CD4-positive, alpha-beta T cell (primary cell): Measurements from ENCODE around the gene OBP2B. TPM values are rescaled to one million over a fixed set of nuclear protein-coding genes. Genes with fewer than 3 reads are reported as not detected.

Experiments used
- ATAC-seq: fragments of 200-7000 bp; cut with Tn5 transposase; one replicate; pipeline ENCODE4 v1.10.0; 2022; ENCODE audit warnings: mild to moderate bottlenecking; ENCODE audit not compliant: poor library complexity
- CTCF ChIA-PET: fragments of 350-600 bp; sonication (Branson Sonifier 250); formaldehyde crosslinking; loops from one replicate; lab custom pipeline; 2021; ENCODE audit warnings: antibody characterized with exemption, inconsistent platforms; lab: Charles Lee
- POLR2A ChIA-PET: fragments of 350-600 bp; sonication (Branson Sonifier 250); formaldehyde crosslinking; loops from one replicate; lab custom pipeline; 2021; ENCODE audit warnings: antibody characterized with exemption, inconsistent platforms; lab: Charles Lee
- DNase-seq, 14 experiments: peaks; one replicate each; pipeline ENCODE4 v3.0.0-alpha.2; 2013 to 2020; ENCODE audit warnings: mixed read lengths in 2 of 14
- H3K27ac ChIP-seq, 2 donors: one replicate each; pipeline versions ENCODE4 v1.5.1 to v1.7.0; 2013; ENCODE audit warnings: low read length in 2 of 2, low read depth in 1 of 2, mild to moderate bottlenecking in 1 of 2
- H3K27me3 ChIP-seq, 2 experiments: 1 replicate in 1 of 2; 2 replicates in 1 of 2; pipeline versions ENCODE4 v1.6.1 to v1.7.0; 2013; ENCODE audit warnings: low read length in 2 of 2, control low read depth in 1 of 2, mild to moderate bottlenecking in 1 of 2, moderate library complexity in 1 of 2; ENCODE audit not compliant: insufficient read depth in 2 of 2, control insufficient read depth in 1 of 2
- H3K36me3 ChIP-seq: one replicate; pipeline ENCODE4 v1.6.1; 2013; ENCODE audit warnings: low read length, control low read depth; ENCODE audit not compliant: insufficient read depth
- H3K4me1 ChIP-seq: one replicate; pipeline ENCODE4 v1.6.1; 2013; ENCODE audit warnings: low read length, control low read depth; ENCODE audit not compliant: insufficient read depth
- H3K4me3 ChIP-seq: one replicate; pipeline ENCODE4 v1.5.1; 2013; ENCODE audit warnings: mild to moderate bottlenecking, low read length, moderate library complexity
- H3K9me3 ChIP-seq, 2 experiments: 1 replicate in 1 of 2; 2 replicates in 1 of 2; pipeline versions ENCODE4 v1.6.1 to v1.7.0; 2013; ENCODE audit warnings: low read length in 2 of 2, mild to moderate bottlenecking in 2 of 2, control low read depth in 1 of 2, moderate library complexity in 1 of 2; ENCODE audit not compliant: control insufficient read depth in 1 of 2, insufficient read depth in 1 of 2
- H3K27ac Mint-ChIP-seq: one replicate; pipeline ENCODE4 v1.8.0; 2020; ENCODE audit warnings: mixed read lengths
- H3K27me3 Mint-ChIP-seq: one replicate; pipeline ENCODE4 v1.8.0; 2021; ENCODE audit warnings: mixed read lengths
- H3K36me3 Mint-ChIP-seq: one replicate; pipeline ENCODE4 v1.8.0; 2021; ENCODE audit warnings: low read depth, mixed read lengths
- H3K4me1 Mint-ChIP-seq: one replicate; pipeline ENCODE4 v1.8.0; 2021; ENCODE audit warnings: low read depth, mixed read lengths
- H3K4me3 Mint-ChIP-seq: one replicate; pipeline ENCODE4 v1.8.0; 2020; ENCODE audit warnings: mild to moderate bottlenecking, mixed read lengths
- H3K9me3 Mint-ChIP-seq: one replicate; pipeline ENCODE4 v1.8.0; 2020; ENCODE audit warnings: mixed read lengths
- CTCF ChIP-seq: fragments of 200-600 bp; IDR thresholded peaks from one replicate; pipeline ENCODE4 v1.8.0; 2022; ENCODE audit warnings: antibody characterized with exemption, mild to moderate bottlenecking
- intact Hi-C, 2 experiments: fragments of 100-400 bp; cut with DNase I in 1 of 2; cut with micrococcal nuclease in 1 of 2; formaldehyde crosslinking; loops; one replicate each; pipeline versions ENCODE4 v1.15.1 to v1.9.0; 2023 to 2025; cut with DNase I, micrococcal nuclease
- total RNA-seq, 174 experiments: library from RNA in 2 of 174; stranded (reverse) in 2 of 174; gene quantifications; one replicate each; pipeline ENCODE4 v1.2.3 and lab custom pipeline; 2021 to 2026

The OBP2B gene
- total RNA-seq, 2 experiments from 2014 or later, result not detected

GRCh38 chr9:133168432-133168831, 40.6 kb downstream of the OBP2B start:
- Histone ChIP-seq H3K4me3 (no peak overlapping the region), H3K9me3 (no peaks in the 10 kb centered on the region), H3K27ac (no peak overlapping the region), H3K36me3 (no peaks in the 10 kb centered on the region), H3K27me3 (no peaks in the 10 kb centered on the region), H3K4me1 (peaks cover 10% of the 10 kb centered on the region)
- Mint-ChIP-seq H3K4me3 (no peak overlapping the region), H3K36me3 (no peaks in the 10 kb centered on the region), H3K27ac (no peak overlapping the region), H3K9me3 (no peaks in the 10 kb centered on the region), H3K27me3 (no peaks in the 10 kb centered on the region), H3K4me1 (peaks cover 5% of the 10 kb centered on the region)
- no peak for TF ChIP-seq CTCF
- no peak for DNase-seq
- ATAC-seq, result no peak
- intact Hi-C loops, result no loop called here
- CTCF ChIA-PET, result no interaction called here
- POLR2A ChIA-PET, result no interaction called here

GRCh38 chr9:133167769-133168168, 41.3 kb downstream of the OBP2B start:
- intact Hi-C loops, result no loop called here
- no peaks in the 10 kb centered on the region for H3K36me3 ChIP-seq
- ChIA-PET CTCF (no interaction called here), POLR2A (no interaction called here)
- DNase-seq, result no peak
- H3K4me3 ChIP-seq, result no peak overlapping the region
- H3K27ac ChIP-seq, result no peak overlapping the region
- no peaks in the 10 kb centered on the region for H3K9me3 ChIP-seq
- H3K9me3 Mint-ChIP-seq, result no peaks in the 10 kb centered on the region
- H3K27me3 Mint-ChIP-seq, result no peaks in the 10 kb centered on the region
- no peak overlapping the region for H3K27ac Mint-ChIP-seq
- H3K4me1 Mint-ChIP-seq, result peaks cover 5% of the 10 kb centered on the region
- ATAC-seq, result no peak
- H3K27me3 ChIP-seq, result no peaks in the 10 kb centered on the region
- no peaks in the 10 kb centered on the region for H3K36me3 Mint-ChIP-seq
- TF ChIP-seq CTCF, result no peak
- no peak overlapping the region for H3K4me3 Mint-ChIP-seq
- H3K4me1 ChIP-seq, result peaks cover 16% of the 10 kb centered on the region

GRCh38 chr9:133167096-133167730, 41.8 kb downstream of the OBP2B start:
- no peaks in the 10 kb centered on the region for H3K27me3 Mint-ChIP-seq
- Histone ChIP-seq H3K27me3 (no peaks in the 10 kb centered on the region), H3K4me1 (peaks cover 18% of the 10 kb centered on the region), H3K4me3 (no peak overlapping the region), H3K27ac (no peak overlapping the region), H3K36me3 (no peaks in the 10 kb centered on the region), H3K9me3 (no peaks in the 10 kb centered on the region)
- POLR2A ChIA-PET, result no interaction called here
- no peaks in the 10 kb centered on the region for H3K36me3 Mint-ChIP-seq
- CTCF ChIA-PET, result interaction anchor here (1.6 kb wide), 1 partner anchor 18 kb away, joined by 3 read pairs; no protein-coding TSS in a partner anchor
- peaks cover 5% of the 10 kb centered on the region for H3K4me1 Mint-ChIP-seq
- intact Hi-C loops, result no loop called here
- H3K27ac Mint-ChIP-seq, result no peak overlapping the region
- no peaks in the 10 kb centered on the region for H3K9me3 Mint-ChIP-seq
- DNase-seq (no peak), ATAC-seq (no peak)
- H3K4me3 Mint-ChIP-seq, result no peak overlapping the region
- no peak for TF ChIP-seq CTCF
